Measurements from ENCODE around the gene ESD. TPM values are rescaled to one million over a fixed set of nuclear protein-coding genes. Genes with fewer than 3 reads are reported as not detected.
"Not testable (repeated sequence)": the region's sequence is repeated elsewhere in the genome, so short reads cannot be mapped to it uniquely, and the experiment has no call there.

The ESD gene
- total RNA-seq, 1 experiment from 2014 or later, result 78.8 TPM

- Histone ChIP-seq H4K5ac (ENCODE audit: insufficient read length, low read depth, low read length) (no peak overlapping the region), H3K79me1 (ENCODE audit: insufficient read depth, low read depth, low read length, poor library complexity, severe bottlenecking) (no peaks in the 10 kb centered on the region), H3T11ph (ENCODE audit: low read length) (no peak overlapping the region), H4K91ac (ENCODE audit: insufficient read length, low read depth, low read length) (no peak overlapping the region), H2BK15ac (ENCODE audit: low read depth, low read length) (no peak overlapping the region), H3K23ac (ENCODE audit: insufficient read length, low read depth, low read length) (no peak overlapping the region), H3K9ac (ENCODE audit: extremely low read depth, insufficient read length, low read length) (no peak overlapping the region), H4K20me1 (ENCODE audit: control insufficient read depth, insufficient read depth, insufficient read length) (no peaks in the 10 kb centered on the region), H3K4ac (ENCODE audit: low read depth, low read length) (no peak overlapping the region), H2BK20ac (ENCODE audit: low read depth, low read length, poor library complexity, severe bottlenecking) (no peak overlapping the region), H3K4me1 (ENCODE audit: insufficient read depth, low read length) (no peaks in the 10 kb centered on the region), H3K56ac (ENCODE audit: insufficient read length, low read depth, low read length) (no peak overlapping the region), H3K14ac (ENCODE audit: insufficient read depth, low read length) (no peak overlapping the region), H3K79me2 (ENCODE audit: insufficient read depth, low read length) (no peaks in the 10 kb centered on the region), H2AFZ (ENCODE audit: low read length) (no peak overlapping the region), H2AK5ac (ENCODE audit: insufficient read length, low read length) (no peak overlapping the region), H3K23me2 (ENCODE audit: insufficient read length, low read depth, low read length, poor library complexity, severe bottlenecking) (no peaks in the 10 kb centered on the region), H2BK120ac (ENCODE audit: low read depth, low read length, poor library complexity, severe bottlenecking) (no peak overlapping the region), H3K9me3 (ENCODE audit: control insufficient read depth, low read depth, low read length) (no peaks in the 10 kb centered on the region), H3K27me3 (ENCODE audit: insufficient read depth, low read length) (no peaks in the 10 kb centered on the region), H2BK5ac (ENCODE audit: insufficient read length, low read length) (no peak overlapping the region), H2BK12ac (ENCODE audit: insufficient read length, low read depth, low read length) (no peak overlapping the region), H4K8ac (replicated peaks; ENCODE audit: insufficient read length, low read depth, low read length) (no peak overlapping the region), H3K27ac (ENCODE audit: insufficient read length, low read depth, low read length) (no peak overlapping the region), H3K4me2 (ENCODE audit: insufficient read depth, insufficient read length, low read length) (no peak overlapping the region), H3K18ac (ENCODE audit: insufficient read length, low read depth, low read length) (no peak overlapping the region)
- no CpG with 5 or more reads among the region's 5 CpGs for WGBS (ENCODE audit: extremely low coverage, insufficient read length, low lambda C conversion rate)
- no peak for TF ChIP-seq CTCF (conservative IDR thresholded peaks at IDR 0.05)
- Mint-ChIP-seq H3K27me3 (ENCODE audit: low read depth) (no peaks in the 10 kb centered on the region), H3K36me3 (ENCODE audit: insufficient read depth in 1 of 3, low read depth in 3 of 3) (peaks cover 0 to 8% (median 0%) of the 10 kb centered on the region in 3 experiments; a peak in 4 of 7 replicates), H3K9me3 (peaks cover 10 to 15% of the 10 kb centered on the region in 2 experiments), H3K4me3 (no peak overlapping the region), H3K4me1 (no peaks in the 10 kb centered on the region), H3K27ac (no peak overlapping the region)
- DNase-seq, result no peak
Measured at GRCh38 chr13:46810440-46810839, 13.5 kb upstream of the ESD start.

- H3K4me3 Mint-ChIP-seq; H3K27ac ChIP-seq (ENCODE audit: insufficient read length, low read depth, low read length): not testable (repeated sequence)
Measured at GRCh38 chr13:46804921-46805320, 8.0 kb upstream of the ESD start.

More at GRCh38 chr13:46804921-46805320, 8.0 kb upstream of the ESD start:
- not testable (repeated sequence) for H4K8ac ChIP-seq (replicated peaks; ENCODE audit: insufficient read length, low read depth, low read length); H2AK5ac ChIP-seq (ENCODE audit: insufficient read length, low read length); H3K79me1 ChIP-seq (ENCODE audit: insufficient read depth, low read depth, low read length, poor library complexity, severe bottlenecking); H3K27ac Mint-ChIP-seq; H3K18ac ChIP-seq (ENCODE audit: insufficient read length, low read depth, low read length); H2BK20ac ChIP-seq (ENCODE audit: low read depth, low read length, poor library complexity, severe bottlenecking); H3K27me3 Mint-ChIP-seq (ENCODE audit: low read depth); H3K9ac ChIP-seq (ENCODE audit: extremely low read depth, insufficient read length, low read length); H3K14ac ChIP-seq (ENCODE audit: insufficient read depth, low read length); H3K4me1 ChIP-seq (ENCODE audit: insufficient read depth, low read length); H3K56ac ChIP-seq (ENCODE audit: insufficient read length, low read depth, low read length); H3K23ac ChIP-seq (ENCODE audit: insufficient read length, low read depth, low read length); H3K9me3 Mint-ChIP-seq; DNase-seq; H3K4me1 Mint-ChIP-seq; H3K79me2 ChIP-seq (ENCODE audit: insufficient read depth, low read length); H2BK5ac ChIP-seq (ENCODE audit: insufficient read length, low read length); H2AFZ ChIP-seq (ENCODE audit: low read length); H3K36me3 Mint-ChIP-seq (ENCODE audit: insufficient read depth in 1 of 3, low read depth in 3 of 3); H4K20me1 ChIP-seq (ENCODE audit: control insufficient read depth, insufficient read depth, insufficient read length); H3K9me3 ChIP-seq (ENCODE audit: control insufficient read depth, low read depth, low read length); H2BK15ac ChIP-seq (ENCODE audit: low read depth, low read length); H3K4ac ChIP-seq (ENCODE audit: low read depth, low read length); H2BK120ac ChIP-seq (ENCODE audit: low read depth, low read length, poor library complexity, severe bottlenecking); H3K4me2 ChIP-seq (ENCODE audit: insufficient read depth, insufficient read length, low read length); H3K23me2 ChIP-seq (ENCODE audit: insufficient read length, low read depth, low read length, poor library complexity, severe bottlenecking); H3K27me3 ChIP-seq (ENCODE audit: insufficient read depth, low read length); H4K91ac ChIP-seq (ENCODE audit: insufficient read length, low read depth, low read length); H3T11ph ChIP-seq (ENCODE audit: low read length); H2BK12ac ChIP-seq (ENCODE audit: insufficient read length, low read depth, low read length); H4K5ac ChIP-seq (ENCODE audit: insufficient read length, low read depth, low read length)
- no CpG with 5 or more reads among the region's 1 CpG for WGBS (ENCODE audit: extremely low coverage, insufficient read length, low lambda C conversion rate)
